Osteocyte (in vitro differentiated cells): Measurements from ENCODE around the gene LAT. TPM values are rescaled to one million over a fixed set of nuclear protein-coding genes. Genes with fewer than 3 reads are reported as not detected.
"Not testable (repeated sequence)": the region's sequence is repeated elsewhere in the genome, so short reads cannot be mapped to it uniquely, and the experiment has no call there.

Experiments
- DNase-seq: peaks from one replicate; pipeline ENCODE4 v3.0.0; 2021; ENCODE audit warnings: mixed read lengths; ENCODE audit not compliant: unreplicated experiment; ENCODE audit errors: extremely low spot score
- H3K27ac Mint-ChIP-seq: one replicate; pipeline ENCODE4 v1.8.0; 2021; ENCODE audit warnings: mild to moderate bottlenecking, mixed read lengths; ENCODE audit not compliant: unreplicated experiment
- H3K27me3 Mint-ChIP-seq: one replicate; pipeline ENCODE4 v1.8.0; 2021; ENCODE audit warnings: mixed read lengths; ENCODE audit not compliant: unreplicated experiment
- H3K36me3 Mint-ChIP-seq: one replicate; pipeline ENCODE4 v1.8.0; 2021; ENCODE audit warnings: mixed read lengths; ENCODE audit not compliant: unreplicated experiment
- H3K4me1 Mint-ChIP-seq: one replicate; pipeline ENCODE4 v1.8.0; 2021; ENCODE audit warnings: mixed read lengths; ENCODE audit not compliant: unreplicated experiment
- H3K4me3 Mint-ChIP-seq: one replicate; pipeline ENCODE4 v1.8.0; 2021; ENCODE audit warnings: mild to moderate bottlenecking, moderate library complexity, mixed read lengths; ENCODE audit not compliant: unreplicated experiment
- H3K9me3 Mint-ChIP-seq: one replicate; pipeline ENCODE4 v1.8.0; 2021; ENCODE audit warnings: mixed read lengths; ENCODE audit not compliant: unreplicated experiment
- CTCF ChIP-seq: fragments of 200-600 bp; sonication (generic); IDR thresholded peaks from 2 replicates; pipeline ENCODE4 v1.5.0; 2021; ENCODE audit warnings: antibody characterized with exemption, mild to moderate bottlenecking, moderate library complexity
- total RNA-seq: library from RNA; stranded (reverse); gene quantifications from 2 replicates; pipeline ENCODE4 v1.2.1, GENCODE V29; 2021

The LAT gene
- total RNA-seq, 1 donor from 2014 or later = 12.0 TPM

- Mint-ChIP-seq H3K36me3 (peaks cover 17% of the 10 kb centered on the region), H3K27ac (no peak overlapping the region), H3K27me3 (no peaks in the 10 kb centered on the region), H3K9me3 (no peaks in the 10 kb centered on the region), H3K4me1 (no peaks in the 10 kb centered on the region), H3K4me3 (no peak overlapping the region)
- no peak for DNase-seq
- no peak for TF ChIP-seq CTCF
These were observed 20.4 kb upstream of the LAT start for GRCh38 chr16:28964496-28964895.

- no peaks in the 10 kb centered on the region for H3K27me3 Mint-ChIP-seq
- no peaks in the 10 kb centered on the region for H3K9me3 Mint-ChIP-seq
- DNase-seq = no peak
- no peak for TF ChIP-seq CTCF
- no peaks in the 10 kb centered on the region for H3K4me1 Mint-ChIP-seq
- no peak overlapping the region for H3K27ac Mint-ChIP-seq
- no peak overlapping the region for H3K4me3 Mint-ChIP-seq
- H3K36me3 Mint-ChIP-seq = peaks cover 12% of the 10 kb centered on the region
These were observed 17.7 kb upstream of the LAT start for GRCh38 chr16:28967156-28967555.

GRCh38 chr16:28969696-28970095 lies 15.2 kb upstream of the LAT start:
- H3K4me3 Mint-ChIP-seq, H3K27ac Mint-ChIP-seq, DNase-seq, H3K9me3 Mint-ChIP-seq, H3K27me3 Mint-ChIP-seq, H3K4me1 Mint-ChIP-seq, H3K36me3 Mint-ChIP-seq: not testable (repeated sequence)

- peaks cover 22% of the 10 kb centered on the region for H3K4me1 Mint-ChIP-seq
- peaks cover 11% of the 10 kb centered on the region for H3K36me3 Mint-ChIP-seq
- peak; percentile 77 for TF ChIP-seq CTCF
- H3K27ac Mint-ChIP-seq = peak overlapping the region; percentile 99
- no peaks in the 10 kb centered on the region for H3K9me3 Mint-ChIP-seq
- H3K27me3 Mint-ChIP-seq = no peaks in the 10 kb centered on the region
- H3K4me3 Mint-ChIP-seq = peak overlapping the region; percentile 97
- no peak for DNase-seq
These were observed 10.8 kb upstream of the LAT start for GRCh38 chr16:28974007-28974436.

- Mint-ChIP-seq H3K4me1 (peaks cover 22% of the 10 kb centered on the region), H3K9me3 (no peaks in the 10 kb centered on the region), H3K27ac (peak within 1 kb of the TSS; percentile 99), H3K27me3 (no peaks in the 10 kb centered on the region), H3K4me3 (peak within 1 kb of the TSS; percentile 97), H3K36me3 (peaks cover 11% of the 10 kb centered on the region)
- TF ChIP-seq CTCF = no peak
- DNase-seq = peak; percentile 99
These were observed 10.3 kb upstream of the LAT start, which contains the start of gene SPNS1 for GRCh38 chr16:28974437-28975157. Gene SPNS1 (plus strand): TSS chr16:28974778. CDS start chr16:28975152, 374 bp downstream.
